GM23338 (cell line): ENCODE measurements around the gene NME3. TPM values are rescaled to one million over a fixed set of nuclear protein-coding genes. Genes with fewer than 3 reads are reported as not detected.

Experiments
- ATAC-seq: fragments of 200-7000 bp; cut with Tn5 transposase; 3 replicates; pipeline ENCODE4 v1.9.1; 2020
- DNase-seq: peaks from one replicate; pipeline ENCODE4 v3.0.0-alpha.2; 2015; ENCODE audit warnings: low spot score
- H2AFZ ChIP-seq: fragments of 200-600 bp; sonication (generic); 2 replicates; pipeline ENCODE4 v1.8.0; 2016; ENCODE audit warnings: antibody characterized with exemption, mild to moderate bottlenecking, moderate library complexity
- H3F3A ChIP-seq: fragments of 200-600 bp; sonication (generic); replicated peaks from 2 replicates; pipeline ENCODE4 v1.8.0; 2017; ENCODE audit warnings: antibody characterized with exemption, mixed run types, low read depth
- H3K27ac ChIP-seq: fragments of 200-600 bp; sonication (generic); 2 replicates; pipeline ENCODE4 v1.6.1; 2016; ENCODE audit warnings: low read depth
- H3K27me3 ChIP-seq: fragments of 200-600 bp; sonication (generic); 2 replicates; pipeline ENCODE4 v1.8.0; 2016; ENCODE audit warnings: mild to moderate bottlenecking, mixed run types, moderate library complexity; ENCODE audit not compliant: insufficient read depth
- H3K36me3 ChIP-seq: fragments of 200-600 bp; sonication (generic); 2 replicates; pipeline ENCODE4 v1.8.0; 2016; ENCODE audit warnings: mild to moderate bottlenecking; ENCODE audit not compliant: insufficient read depth
- H3K4me1 ChIP-seq: fragments of 200-600 bp; sonication (generic); 2 replicates; pipeline ENCODE4 v1.8.0; 2016; ENCODE audit warnings: mild to moderate bottlenecking, moderate library complexity; ENCODE audit not compliant: insufficient read depth
- H3K4me2 ChIP-seq: fragments of 200-600 bp; sonication (generic); 2 replicates; pipeline ENCODE4 v1.7.1; 2017; ENCODE audit warnings: mixed run types
- H3K4me3 ChIP-seq: fragments of 200-600 bp; sonication (generic); 2 replicates; pipeline ENCODE4 v1.6.1; 2016; ENCODE audit warnings: mixed run types
- H3K79me2 ChIP-seq: fragments of 200-600 bp; sonication (generic); replicated peaks from 2 replicates; pipeline ENCODE4 v1.8.0; 2017; ENCODE audit warnings: mild to moderate bottlenecking; ENCODE audit not compliant: insufficient read depth
- H3K9me2 ChIP-seq: fragments of 200-600 bp; sonication (generic); 2 replicates; pipeline ENCODE4 v1.8.0; 2017; ENCODE audit not compliant: insufficient read depth
- H4K20me1 ChIP-seq: fragments of 200-600 bp; sonication (generic); replicated peaks from 2 replicates; pipeline ENCODE4 v1.8.0; 2017; ENCODE audit warnings: mild to moderate bottlenecking; ENCODE audit not compliant: insufficient read depth
- H3K27ac Mint-ChIP-seq: 2 replicates; pipeline ENCODE4 v1.8.0; 2020; ENCODE audit warnings: inconsistent platforms, mild to moderate bottlenecking, moderate library complexity, mixed read lengths
- H3K27me3 Mint-ChIP-seq: 3 replicates; pipeline ENCODE4 v1.8.0; 2022; ENCODE audit warnings: low read depth, mild to moderate bottlenecking, moderate library complexity, mixed read lengths, inconsistent platforms; ENCODE audit not compliant: insufficient read depth, poor library complexity
- H3K36me3 Mint-ChIP-seq: 3 replicates; pipeline ENCODE4 v1.8.0; 2021; ENCODE audit warnings: low read depth, mild to moderate bottlenecking, inconsistent platforms, moderate library complexity, mixed read lengths
- H3K4me1 Mint-ChIP-seq: 3 replicates; pipeline ENCODE4 v1.8.0; 2020; ENCODE audit warnings: mild to moderate bottlenecking, inconsistent platforms, mixed read lengths
- H3K4me3 Mint-ChIP-seq: 3 replicates; pipeline ENCODE4 v1.8.0; 2021; ENCODE audit warnings: moderate library complexity, mild to moderate bottlenecking, inconsistent platforms, mixed read lengths
- H3K9me3 Mint-ChIP-seq: 3 replicates; pipeline ENCODE4 v1.8.0; 2020; ENCODE audit warnings: moderate library complexity, mild to moderate bottlenecking, inconsistent platforms, mixed read lengths
- CREB1 ChIP-seq: fragments of 250-450 bp; sonication (Bioruptor Pico); IDR thresholded peaks from 2 replicates; pipeline ENCODE4 v1.5.0; 2020; ENCODE audit warnings: low read depth, mild to moderate bottlenecking, moderate library complexity
- EZH2 ChIP-seq: fragments of 200-600 bp; sonication (generic); IDR thresholded peaks from one replicate; pipeline ENCODE4 v1.8.0; 2017; ENCODE audit warnings: antibody characterized with exemption, mild to moderate bottlenecking, low read depth; ENCODE audit not compliant: unreplicated experiment
- EZH2phosphoT487 ChIP-seq: fragments of 200-600 bp; sonication (generic); IDR thresholded peaks from one replicate; pipeline ENCODE4 v1.8.1; 2018; ENCODE audit warnings: antibody characterized with exemption; ENCODE audit not compliant: unreplicated experiment
- JUNB ChIP-seq: IDR thresholded peaks from one replicate; pipeline ENCODE4 v1.6.1; 2016; ENCODE audit warnings: antibody characterized with exemption; ENCODE audit not compliant: unreplicated experiment
- NANOG ChIP-seq: IDR thresholded peaks from 2 replicates; pipeline ENCODE4 v1.6.1; 2016; ENCODE audit warnings: antibody characterized with exemption, borderline replicate concordance
- POLR2AphosphoS5 ChIP-seq: IDR thresholded peaks from 2 replicates; pipeline ENCODE4 v1.6.1; 2016; ENCODE audit warnings: antibody characterized with exemption, low read depth
- REST ChIP-seq: IDR thresholded peaks from one replicate; pipeline ENCODE4 v1.6.1; 2018; ENCODE audit warnings: antibody characterized with exemption; ENCODE audit not compliant: unreplicated experiment
- STAT1 ChIP-seq: IDR thresholded peaks from one replicate; pipeline ENCODE4 v1.6.1; 2016; ENCODE audit warnings: antibody characterized with exemption; ENCODE audit not compliant: unreplicated experiment
- ZNF114 ChIP-seq: fragments of 250-450 bp; sonication (Bioruptor Pico); IDR thresholded peaks from 2 replicates; pipeline ENCODE4 v1.5.0; 2020; ENCODE audit warnings: mild to moderate bottlenecking, moderate library complexity
- ZNF331 ChIP-seq: fragments of 250-450 bp; sonication (Bioruptor Pico); IDR thresholded peaks from 2 replicates; pipeline ENCODE4 v1.5.0; 2020; ENCODE audit warnings: low read depth, mild to moderate bottlenecking, moderate library complexity
- polyA plus RNA-seq: library from polyadenylated mRNA; unstranded; fragments of >200 nt; fragmentation: Nextera tagmentation; extraction: Ambion mirVana; gene quantifications from 2 replicates; pipeline ENCODE4 v1.2.1, GENCODE V29; 2016
- total RNA-seq: library from RNA; depleted of rRNA; stranded (reverse); fragments of >200 nt; shearing (Covaris generic); gene quantifications from 2 replicates; pipeline ENCODE4 v1.2.3, GENCODE V29; 2014
- TF ChIP-seq, protein P1 (sequence below), 2 experiments: fragments of 200-600 bp in 1 of 2; sonication (generic) in 1 of 2; conservative IDR thresholded peaks; 2 replicates each; pipeline versions ENCODE4 v1.5.1 to v1.6.1; 2016 to 2017; ENCODE audit warnings: antibody characterized with exemption in 2 of 2, low read depth in 2 of 2, mild to moderate bottlenecking in 2 of 2, moderate library complexity in 1 of 2
- TF ChIP-seq, protein P2 (sequence below): IDR thresholded peaks from 2 replicates; pipeline ENCODE4 v1.6.1; 2016; ENCODE audit warnings: antibody characterized with exemption
- TF ChIP-seq, protein P3 (sequence below): fragments of 250-450 bp; sonication (Bioruptor Pico); IDR thresholded peaks from 2 replicates; pipeline ENCODE4 v1.5.0; 2020; ENCODE audit warnings: mild to moderate bottlenecking, moderate library complexity

The NME3 gene
- total and polyA plus RNA-seq, 2 experiments from 2014 or later = 95.3 to 130 TPM

DNA sequence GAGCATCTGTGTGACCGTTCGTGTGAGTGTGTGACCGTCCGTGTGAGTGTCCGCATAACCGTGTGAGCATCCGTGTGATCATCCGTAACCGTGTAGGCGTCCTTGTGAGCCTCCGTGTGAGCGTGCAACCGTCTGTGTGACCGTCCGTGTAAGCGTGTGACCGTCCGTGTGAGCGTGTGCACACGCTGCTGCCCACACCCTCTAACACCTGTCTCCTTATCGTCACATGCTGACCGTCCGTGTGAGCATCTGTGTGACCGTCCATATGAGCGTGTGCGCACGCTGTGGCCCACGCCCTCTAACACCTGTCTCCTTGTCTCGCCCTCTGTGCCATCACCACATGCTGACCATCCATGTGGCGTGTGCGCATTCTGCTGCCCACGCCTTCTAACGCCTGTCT is 31.1 kb downstream of the NME3 start:
- ATAC-seq (no peak), DNase-seq (no peak)
- H3K27me3 Mint-ChIP-seq = peaks cover 6% of the 10 kb centered on the region
- no peak for TF ChIP-seq ZNF114
- TF ChIP-seq EZH2 = no peak
- TF ChIP-seq, protein P1, sequence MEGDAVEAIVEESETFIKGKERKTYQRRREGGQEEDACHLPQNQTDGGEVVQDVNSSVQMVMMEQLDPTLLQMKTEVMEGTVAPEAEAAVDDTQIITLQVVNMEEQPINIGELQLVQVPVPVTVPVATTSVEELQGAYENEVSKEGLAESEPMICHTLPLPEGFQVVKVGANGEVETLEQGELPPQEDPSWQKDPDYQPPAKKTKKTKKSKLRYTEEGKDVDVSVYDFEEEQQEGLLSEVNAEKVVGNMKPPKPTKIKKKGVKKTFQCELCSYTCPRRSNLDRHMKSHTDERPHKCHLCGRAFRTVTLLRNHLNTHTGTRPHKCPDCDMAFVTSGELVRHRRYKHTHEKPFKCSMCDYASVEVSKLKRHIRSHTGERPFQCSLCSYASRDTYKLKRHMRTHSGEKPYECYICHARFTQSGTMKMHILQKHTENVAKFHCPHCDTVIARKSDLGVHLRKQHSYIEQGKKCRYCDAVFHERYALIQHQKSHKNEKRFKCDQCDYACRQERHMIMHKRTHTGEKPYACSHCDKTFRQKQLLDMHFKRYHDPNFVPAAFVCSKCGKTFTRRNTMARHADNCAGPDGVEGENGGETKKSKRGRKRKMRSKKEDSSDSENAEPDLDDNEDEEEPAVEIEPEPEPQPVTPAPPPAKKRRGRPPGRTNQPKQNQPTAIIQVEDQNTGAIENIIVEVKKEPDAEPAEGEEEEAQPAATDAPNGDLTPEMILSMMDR (conservative IDR thresholded peaks at IDR 0.05; ENCODE audit: low read depth in 2 of 2) = no peak
- TF ChIP-seq JUNB = no peak
- TF ChIP-seq NANOG = no peak
- no peak for TF ChIP-seq REST
- no peak for TF ChIP-seq STAT1
- TF ChIP-seq CREB1 (CRISPR knock-in tag) = no peak
- TF ChIP-seq EZH2phosphoT487 = no peak
- no peak for TF ChIP-seq POLR2AphosphoS5
- TF ChIP-seq, protein P2, sequence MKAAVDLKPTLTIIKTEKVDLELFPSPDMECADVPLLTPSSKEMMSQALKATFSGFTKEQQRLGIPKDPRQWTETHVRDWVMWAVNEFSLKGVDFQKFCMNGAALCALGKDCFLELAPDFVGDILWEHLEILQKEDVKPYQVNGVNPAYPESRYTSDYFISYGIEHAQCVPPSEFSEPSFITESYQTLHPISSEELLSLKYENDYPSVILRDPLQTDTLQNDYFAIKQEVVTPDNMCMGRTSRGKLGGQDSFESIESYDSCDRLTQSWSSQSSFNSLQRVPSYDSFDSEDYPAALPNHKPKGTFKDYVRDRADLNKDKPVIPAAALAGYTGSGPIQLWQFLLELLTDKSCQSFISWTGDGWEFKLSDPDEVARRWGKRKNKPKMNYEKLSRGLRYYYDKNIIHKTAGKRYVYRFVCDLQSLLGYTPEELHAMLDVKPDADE = no peak
- TF ChIP-seq, protein P3, sequence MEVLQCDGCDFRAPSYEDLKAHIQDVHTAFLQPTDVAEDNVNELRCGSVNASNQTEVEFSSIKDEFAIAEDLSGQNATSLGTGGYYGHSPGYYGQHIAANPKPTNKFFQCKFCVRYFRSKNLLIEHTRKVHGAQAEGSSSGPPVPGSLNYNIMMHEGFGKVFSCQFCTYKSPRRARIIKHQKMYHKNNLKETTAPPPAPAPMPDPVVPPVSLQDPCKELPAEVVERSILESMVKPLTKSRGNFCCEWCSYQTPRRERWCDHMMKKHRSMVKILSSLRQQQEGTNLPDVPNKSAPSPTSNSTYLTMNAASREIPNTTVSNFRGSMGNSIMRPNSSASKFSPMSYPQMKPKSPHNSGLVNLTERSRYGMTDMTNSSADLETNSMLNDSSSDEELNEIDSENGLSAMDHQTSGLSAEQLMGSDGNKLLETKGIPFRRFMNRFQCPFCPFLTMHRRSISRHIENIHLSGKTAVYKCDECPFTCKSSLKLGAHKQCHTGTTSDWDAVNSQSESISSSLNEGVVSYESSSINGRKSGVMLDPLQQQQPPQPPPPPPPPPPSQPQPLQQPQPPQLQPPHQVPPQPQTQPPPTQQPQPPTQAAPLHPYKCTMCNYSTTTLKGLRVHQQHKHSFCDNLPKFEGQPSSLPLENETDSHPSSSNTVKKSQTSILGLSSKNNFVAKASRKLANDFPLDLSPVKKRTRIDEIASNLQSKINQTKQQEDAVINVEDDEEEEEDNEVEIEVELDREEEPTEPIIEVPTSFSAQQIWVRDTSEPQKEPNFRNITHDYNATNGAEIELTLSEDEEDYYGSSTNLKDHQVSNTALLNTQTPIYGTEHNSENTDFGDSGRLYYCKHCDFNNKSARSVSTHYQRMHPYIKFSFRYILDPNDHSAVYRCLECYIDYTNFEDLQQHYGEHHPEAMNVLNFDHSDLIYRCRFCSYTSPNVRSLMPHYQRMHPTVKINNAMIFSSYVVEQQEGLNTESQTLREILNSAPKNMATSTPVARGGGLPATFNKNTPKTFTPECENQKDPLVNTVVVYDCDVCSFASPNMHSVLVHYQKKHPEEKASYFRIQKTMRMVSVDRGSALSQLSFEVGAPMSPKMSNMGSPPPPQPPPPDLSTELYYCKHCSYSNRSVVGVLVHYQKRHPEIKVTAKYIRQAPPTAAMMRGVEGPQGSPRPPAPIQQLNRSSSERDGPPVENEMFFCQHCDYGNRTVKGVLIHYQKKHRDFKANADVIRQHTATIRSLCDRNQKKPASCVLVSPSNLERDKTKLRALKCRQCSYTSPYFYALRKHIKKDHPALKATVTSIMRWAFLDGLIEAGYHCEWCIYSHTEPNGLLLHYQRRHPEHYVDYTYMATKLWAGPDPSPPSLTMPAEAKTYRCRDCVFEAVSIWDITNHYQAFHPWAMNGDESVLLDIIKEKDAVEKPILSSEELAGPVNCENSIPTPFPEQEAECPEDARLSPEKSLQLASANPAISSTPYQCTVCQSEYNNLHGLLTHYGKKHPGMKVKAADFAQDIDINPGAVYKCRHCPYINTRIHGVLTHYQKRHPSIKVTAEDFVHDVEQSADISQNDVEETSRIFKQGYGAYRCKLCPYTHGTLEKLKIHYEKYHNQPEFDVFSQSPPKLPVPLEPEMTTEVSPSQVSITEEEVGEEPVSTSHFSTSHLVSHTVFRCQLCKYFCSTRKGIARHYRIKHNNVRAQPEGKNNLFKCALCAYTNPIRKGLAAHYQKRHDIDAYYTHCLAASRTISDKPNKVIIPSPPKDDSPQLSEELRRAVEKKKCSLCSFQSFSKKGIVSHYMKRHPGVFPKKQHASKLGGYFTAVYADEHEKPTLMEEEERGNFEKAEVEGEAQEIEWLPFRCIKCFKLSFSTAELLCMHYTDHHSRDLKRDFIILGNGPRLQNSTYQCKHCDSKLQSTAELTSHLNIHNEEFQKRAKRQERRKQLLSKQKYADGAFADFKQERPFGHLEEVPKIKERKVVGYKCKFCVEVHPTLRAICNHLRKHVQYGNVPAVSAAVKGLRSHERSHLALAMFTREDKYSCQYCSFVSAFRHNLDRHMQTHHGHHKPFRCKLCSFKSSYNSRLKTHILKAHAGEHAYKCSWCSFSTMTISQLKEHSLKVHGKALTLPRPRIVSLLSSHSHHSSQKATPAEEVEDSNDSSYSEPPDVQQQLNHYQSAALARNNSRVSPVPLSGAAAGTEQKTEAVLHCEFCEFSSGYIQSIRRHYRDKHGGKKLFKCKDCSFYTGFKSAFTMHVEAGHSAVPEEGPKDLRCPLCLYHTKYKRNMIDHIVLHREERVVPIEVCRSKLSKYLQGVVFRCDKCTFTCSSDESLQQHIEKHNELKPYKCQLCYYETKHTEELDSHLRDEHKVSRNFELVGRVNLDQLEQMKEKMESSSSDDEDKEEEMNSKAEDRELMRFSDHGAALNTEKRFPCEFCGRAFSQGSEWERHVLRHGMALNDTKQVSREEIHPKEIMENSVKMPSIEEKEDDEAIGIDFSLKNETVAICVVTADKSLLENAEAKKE (CRISPR knock-in tag) = no peak
- TF ChIP-seq ZNF331 (CRISPR knock-in tag) = no peak
- H2AFZ ChIP-seq = no peak overlapping the region
- no peak overlapping the region for H3K4me3 ChIP-seq
- H3F3A ChIP-seq = peaks cover 43% of the 10 kb centered on the region
- no peaks in the 10 kb centered on the region for H3K4me1 ChIP-seq
- no peak overlapping the region for H3K4me2 ChIP-seq
- no peak overlapping the region for H3K27ac Mint-ChIP-seq
- H4K20me1 ChIP-seq = no peaks in the 10 kb centered on the region
- peaks cover 3% of the 10 kb centered on the region; the same call in 2 of the 3 replicates for H3K9me3 Mint-ChIP-seq
- H3K4me1 Mint-ChIP-seq = no peaks in the 10 kb centered on the region
- peaks cover 8% of the 10 kb centered on the region; the same call in 2 of the 3 replicates for H3K36me3 Mint-ChIP-seq
- no peak overlapping the region for H3K4me3 Mint-ChIP-seq
- H3K36me3 ChIP-seq = no peaks in the 10 kb centered on the region
- H3K27me3 ChIP-seq = no peaks in the 10 kb centered on the region
- H3K27ac ChIP-seq = no peak overlapping the region
- H3K9me2 ChIP-seq = no peaks in the 10 kb centered on the region
- H3K79me2 ChIP-seq = no peaks in the 10 kb centered on the region
